ENCODE measurements around the gene AHNAK2.

AHNAK2 gene

GRCh38 chr14:104965561-104966231, 12.5 kb downstream of the AHNAK2 start:
- no peak for DNase-seq (ENCODE audit: low spot score)
- in situ Hi-C loops (cut with MboI; ENCODE audit: low sequenced_read_pairs, unreplicated experiment), result no loop called here
- TF ChIP-seq CTCF (IDR thresholded peaks at IDR 0.05; ENCODE audit: borderline replicate concordance, control extremely low read depth, extremely low read depth, insufficient read depth, missing control alignments), result no peak

GRCh38 chr14:104964546-104964945, 13.6 kb downstream of the AHNAK2 start:
- in situ Hi-C loops (cut with MboI; ENCODE audit: low sequenced_read_pairs, unreplicated experiment), result no loop called here
- TF ChIP-seq CTCF (IDR thresholded peaks at IDR 0.05; ENCODE audit: borderline replicate concordance, control extremely low read depth, extremely low read depth, insufficient read depth, missing control alignments), result no peak
- DNase-seq (ENCODE audit: low spot score), result no peak

- in situ Hi-C loops (cut with MboI; ENCODE audit: low sequenced_read_pairs, unreplicated experiment), result no loop called here
- no peak for DNase-seq (ENCODE audit: low spot score)
- no peak for TF ChIP-seq CTCF (IDR thresholded peaks at IDR 0.05; ENCODE audit: borderline replicate concordance, control extremely low read depth, extremely low read depth, insufficient read depth, missing control alignments)
These were observed 20.7 kb downstream of the AHNAK2 start for GRCh38 chr14:104957146-104958113.

GRCh38 chr14:104956290-104956890, 21.8 kb downstream of the AHNAK2 start:
- in situ Hi-C loops (cut with MboI; ENCODE audit: low sequenced_read_pairs, unreplicated experiment), result no loop called here
- no peak for TF ChIP-seq CTCF (IDR thresholded peaks at IDR 0.05; ENCODE audit: borderline replicate concordance, control extremely low read depth, extremely low read depth, insufficient read depth, missing control alignments)
- DNase-seq (ENCODE audit: low spot score), result no peak

GRCh38 chr14:104955396-104955770, 22.8 kb downstream of the AHNAK2 start:
- in situ Hi-C loops (cut with MboI; ENCODE audit: low sequenced_read_pairs, unreplicated experiment), result no loop called here
- no peak for TF ChIP-seq CTCF (IDR thresholded peaks at IDR 0.05; ENCODE audit: borderline replicate concordance, control extremely low read depth, extremely low read depth, insufficient read depth, missing control alignments)
- DNase-seq (ENCODE audit: low spot score), result no peak

GRCh38 chr14:104954746-104955395, 23.3 kb downstream of the AHNAK2 start:
- no peak for DNase-seq (ENCODE audit: low spot score)
- in situ Hi-C loops (cut with MboI; ENCODE audit: low sequenced_read_pairs, unreplicated experiment), result no loop called here
- TF ChIP-seq CTCF (IDR thresholded peaks at IDR 0.05; ENCODE audit: borderline replicate concordance, control extremely low read depth, extremely low read depth, insufficient read depth, missing control alignments), result no peak

Data from GM13976 (cell line).